K562 treated with DMSO at 1 percent for 4 hours (cell line): ENCODE data around the gene B9D2. TPM values are rescaled to one million over a fixed set of nuclear protein-coding genes. Genes with fewer than 3 reads are reported as not detected.

Experiments
- total RNA-seq: library from RNA; unstranded; fragments of 300-600 nt; gene quantifications from 2 replicates; pipeline ENCODE4 v1.2.3, GENCODE V29; 2022; ENCODE audit not compliant: insufficient read depth

The B9D2 gene, protein sequence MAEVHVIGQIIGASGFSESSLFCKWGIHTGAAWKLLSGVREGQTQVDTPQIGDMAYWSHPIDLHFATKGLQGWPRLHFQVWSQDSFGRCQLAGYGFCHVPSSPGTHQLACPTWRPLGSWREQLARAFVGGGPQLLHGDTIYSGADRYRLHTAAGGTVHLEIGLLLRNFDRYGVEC
- total RNA-seq = 6.7 and 9.9 TPM in 2 replicates

DNA sequence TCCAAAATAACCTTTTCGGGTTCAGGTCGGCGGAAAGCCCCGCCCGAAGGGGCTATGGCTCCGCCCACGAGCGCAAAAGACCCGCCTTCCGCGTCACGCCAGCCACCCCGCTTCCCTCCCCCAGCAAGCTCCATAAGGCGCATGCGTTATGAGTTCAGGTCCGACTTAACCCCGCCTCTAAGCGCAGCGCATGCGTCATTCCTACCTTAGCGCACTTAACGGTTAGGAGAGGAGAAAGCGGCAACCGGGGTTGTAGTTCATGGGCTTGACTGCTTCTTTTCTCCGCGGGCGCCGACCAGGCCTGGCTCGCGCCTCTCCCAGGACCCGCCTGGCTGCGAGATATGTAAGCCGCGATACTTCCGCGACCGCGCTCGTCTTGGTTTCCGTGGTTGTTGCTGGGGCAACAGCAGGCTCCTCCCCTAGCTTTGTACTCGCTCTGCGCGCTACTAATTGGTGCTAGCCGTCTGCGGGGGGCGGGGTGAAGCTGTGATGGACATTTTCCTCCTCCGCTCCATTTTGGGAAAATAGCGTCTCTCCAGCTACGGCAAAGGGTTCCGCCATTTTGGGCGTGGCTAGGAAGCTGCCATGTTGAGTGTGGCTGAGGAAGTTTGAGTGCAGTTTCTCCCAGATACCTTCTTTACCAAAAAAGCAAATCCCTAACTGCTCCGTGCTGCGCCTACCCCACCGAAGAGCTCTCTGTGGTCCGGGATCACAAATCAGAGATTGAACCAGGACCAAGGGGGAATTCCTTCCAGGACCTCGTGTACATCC, at the start of gene B9D2:
TSS of gene B9D2 (minus strand) at position 397 of the 771 bp plus-strand sequence. CDS start 630 bp downstream, outside the sequence.

DNA sequence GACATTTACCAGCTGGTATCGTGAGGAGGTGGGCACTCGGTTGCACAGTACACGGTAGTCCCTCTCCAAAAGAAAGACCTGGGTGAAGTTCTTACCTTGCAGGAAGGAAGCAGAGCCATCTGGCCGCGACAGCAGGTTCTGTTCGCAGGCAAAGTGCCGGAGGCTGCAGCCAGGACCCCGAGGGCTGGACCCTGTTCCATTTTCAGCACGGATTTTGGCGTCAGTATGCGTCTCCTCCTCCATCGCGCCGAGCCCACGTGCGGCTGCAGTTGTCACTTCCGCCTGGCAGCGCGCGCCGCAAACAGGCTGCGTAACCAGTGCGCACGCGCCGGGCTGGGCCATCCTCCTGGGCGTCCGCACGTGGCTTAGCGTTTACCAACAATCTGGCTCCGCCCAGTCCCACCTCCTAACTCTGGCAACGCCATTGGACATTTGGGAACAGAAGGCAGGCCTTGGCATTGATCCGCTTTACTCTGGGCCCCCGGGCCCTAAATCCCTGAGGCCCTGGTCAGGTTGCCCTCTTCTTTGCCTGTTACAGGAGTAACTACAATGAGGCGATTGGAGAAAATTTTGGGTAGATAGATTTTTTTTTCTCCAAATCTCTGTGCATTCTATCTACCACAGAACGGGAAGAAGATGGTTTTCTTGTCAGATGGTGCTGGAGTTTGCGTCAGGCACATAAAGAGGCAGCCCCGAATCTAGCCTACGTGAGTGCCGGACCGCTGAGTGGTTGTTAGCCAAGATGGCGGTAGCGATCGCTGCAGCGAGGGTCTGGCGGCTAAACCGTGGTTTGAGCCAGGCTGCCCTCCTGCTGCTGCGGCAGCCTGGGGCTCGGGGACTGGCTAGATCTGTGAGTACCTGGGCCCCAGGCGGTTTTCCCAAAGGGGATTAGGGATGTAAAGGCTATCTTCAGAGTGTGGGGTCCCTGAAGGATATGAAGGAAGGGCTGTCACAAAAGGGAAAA, 33.4 kb upstream of the B9D2 start, which contains the start of the genes BCKDHA and EXOSC5:
TSS of gene BCKDHA (plus strand) at position 733 of the 964 bp plus-strand sequence. CDS start at position 743, 10 bp downstream.
TSS of gene EXOSC5 (minus strand) at position 274 of the 964 bp plus-strand sequence. CDS start at position 243, 31 bp downstream.

DNA sequence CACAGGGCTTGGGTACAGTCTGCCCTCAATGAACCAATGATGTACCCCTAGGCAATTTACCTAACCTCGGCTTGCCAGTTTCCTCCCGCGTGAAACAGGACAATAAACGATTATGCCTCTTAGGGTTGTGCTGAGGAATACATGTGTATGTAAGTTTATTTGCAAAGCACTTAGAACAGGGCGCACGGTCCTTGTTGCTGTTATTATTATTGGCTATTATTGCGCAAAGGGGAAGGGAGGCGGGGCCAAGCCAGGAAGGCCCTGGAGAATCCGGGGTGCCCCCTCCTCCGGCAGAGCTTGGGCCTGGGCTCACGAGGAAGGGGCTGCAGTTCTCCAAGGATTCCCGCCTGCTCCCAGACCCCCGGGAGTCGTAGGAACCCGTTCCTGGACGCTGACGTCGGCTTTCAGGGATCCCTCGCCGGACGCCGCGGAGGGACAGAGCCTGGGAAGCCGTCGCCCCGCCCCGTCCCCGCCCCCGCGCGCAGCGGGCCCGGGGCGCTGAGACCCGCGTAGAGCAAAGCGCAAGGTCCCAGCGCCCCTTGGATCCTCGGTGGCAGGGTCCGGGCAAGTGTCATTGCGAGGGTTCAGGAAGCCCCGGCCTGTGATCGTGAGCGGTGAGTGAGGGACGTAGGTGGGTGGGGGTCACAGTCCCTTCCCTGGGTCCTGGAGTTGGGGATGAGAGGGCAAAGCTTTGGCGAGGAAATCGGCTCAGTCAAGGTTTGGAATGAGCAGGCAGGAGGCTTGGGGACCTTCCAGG, 12.5 kb upstream of the B9D2 start, which contains the start of gene TMEM91:
TSS of gene TMEM91 (plus strand) at position 293 of the 757 bp plus-strand sequence. CDS start 1,777 bp downstream, outside the sequence.

DNA sequence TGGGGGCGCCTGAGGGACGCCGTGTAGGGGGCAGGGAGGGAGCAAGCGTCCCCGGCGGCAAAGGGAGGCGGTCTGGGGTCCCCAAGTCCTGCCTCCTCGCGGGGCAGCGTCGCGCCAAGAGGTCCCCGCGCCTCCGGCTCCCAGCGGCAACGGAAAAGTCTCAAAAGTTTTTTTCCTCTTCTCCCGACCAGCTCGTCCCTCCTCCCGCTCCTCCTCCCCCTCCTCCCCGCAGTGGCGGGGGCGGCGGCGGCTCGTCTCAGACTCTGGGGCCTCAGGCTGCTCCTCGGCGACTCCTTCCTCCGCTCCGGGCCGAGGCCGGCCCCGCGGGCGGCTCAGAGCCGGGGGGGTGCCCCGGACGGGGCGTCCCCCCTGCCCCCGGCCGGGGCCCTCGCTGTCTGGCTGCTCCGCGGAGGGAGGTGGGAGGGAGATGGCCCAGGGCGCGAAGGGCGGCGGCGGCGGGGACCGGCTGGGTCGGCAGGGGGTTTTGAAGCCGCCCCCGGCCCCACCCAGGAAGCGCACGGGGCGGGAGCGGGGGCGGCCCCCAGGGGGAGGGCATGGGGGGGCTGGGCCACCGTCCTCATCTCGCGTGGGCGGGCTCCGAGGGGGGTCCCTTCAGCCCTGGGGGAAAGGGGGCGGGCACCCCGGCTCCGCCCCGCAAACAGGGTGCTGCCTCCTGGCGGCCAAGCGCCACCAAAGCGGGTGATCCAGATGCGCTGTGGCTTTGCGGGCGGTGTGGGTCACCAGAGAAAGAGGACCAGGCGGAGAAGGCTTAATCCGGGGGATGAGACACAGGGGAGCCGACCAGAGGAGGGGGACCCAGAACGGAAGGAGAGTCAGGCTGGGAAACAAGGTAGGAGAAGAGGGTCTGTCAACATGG, 10.2 kb downstream of the B9D2 start, which contains the start of gene TGFB1:
TSS of gene TGFB1 (minus strand) at position 457 of the 877 bp plus-strand sequence. CDS start 878 bp downstream, outside the sequence.

DNA sequence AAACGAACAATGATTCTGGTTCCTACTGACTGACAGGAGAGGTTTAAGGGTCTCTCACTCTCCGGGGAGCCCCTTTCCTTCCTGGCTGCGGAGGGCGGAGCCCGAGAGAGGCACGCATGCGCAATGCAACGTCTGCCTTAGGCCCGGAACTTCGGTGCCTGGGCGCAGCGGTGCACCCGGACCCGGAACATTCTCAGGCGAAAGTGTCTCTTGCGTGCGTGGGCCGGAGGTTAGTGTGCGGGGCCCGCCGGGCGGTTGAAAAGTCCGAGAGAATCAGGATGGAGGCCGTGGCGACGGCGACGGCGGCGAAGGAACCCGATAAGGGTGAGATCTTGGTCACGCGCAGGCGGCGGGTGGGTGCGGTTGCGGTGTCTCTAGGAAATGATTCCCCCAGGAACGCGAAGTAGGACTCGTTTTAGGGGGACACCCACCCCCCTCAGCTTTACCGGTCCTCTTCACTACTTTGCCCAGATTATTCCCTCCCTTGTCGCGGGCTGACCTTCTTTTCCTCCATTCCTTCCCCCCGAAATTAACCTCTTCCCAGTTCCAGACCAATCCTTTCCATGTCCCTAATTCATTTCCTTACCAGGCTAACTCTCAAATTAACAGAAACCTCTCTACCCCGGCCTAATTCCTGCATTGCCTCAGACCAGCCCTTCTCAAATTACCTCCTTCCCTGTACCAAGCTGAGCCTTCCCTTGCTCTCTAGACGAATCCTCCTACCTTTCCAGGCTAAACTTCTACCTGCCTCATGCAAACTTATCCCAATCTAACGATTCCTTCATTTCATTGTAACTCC, 53.7 kb downstream of the B9D2 start, which contains the start of gene CCDC97:
TSS of gene CCDC97 (plus strand) at position 140 of the 799 bp plus-strand sequence. CDS start at position 279, 139 bp downstream.

Other genes with a start within 250 kb of the B9D2 start
- 1.0 TPM in 1 of 2 replicates, not detected in the other for gene CYP2F1, start 249.7 kb downstream of the B9D2 start, total RNA-seq
- 0.28 TPM in 1 of 2 replicates, not detected in the other for gene CYP2S1, start 170.9 kb downstream of the B9D2 start, total RNA-seq
- 2.9 and 4.0 TPM in 2 replicates for gene AXL, start 144.9 kb downstream of the B9D2 start, total RNA-seq
- gene HNRNPUL1, start 99.8 kb downstream of the B9D2 start, total RNA-seq = 113 and 124 TPM in 2 replicates
- gene CCDC97, start 54.0 kb downstream of the B9D2 start, total RNA-seq = 18.9 and 22.4 TPM in 2 replicates
- gene TGFB1, start 10.2 kb downstream of the B9D2 start, total RNA-seq = 134 and 173 TPM in 2 replicates
- gene TMEM91, start 12.4 kb upstream of the B9D2 start, total RNA-seq = 4.9 and 5.2 TPM in 2 replicates
- 49.5 and 57.6 TPM in 2 replicates for gene EXOSC5, start 33.2 kb upstream of the B9D2 start, total RNA-seq
- 53.1 and 72.1 TPM in 2 replicates for gene BCKDHA, start 33.7 kb upstream of the B9D2 start, total RNA-seq
- 0.95 and 1.4 TPM in 2 replicates for gene B3GNT8, start 63.2 kb upstream of the B9D2 start, total RNA-seq
- 70.4 and 74.3 TPM in 2 replicates for gene DMAC2, start 75.8 kb upstream of the B9D2 start, total RNA-seq
- not detected in 2 replicates for gene ERICH4, start 79.0 kb upstream of the B9D2 start, total RNA-seq
- 0.75 and 4.0 TPM in 2 replicates for gene CEACAM21, start 212.0 kb upstream of the B9D2 start, total RNA-seq